H9 (cell line): Measurements from ENCODE around the gene RUNDC3A. TPM values are rescaled to one million over a fixed set of nuclear protein-coding genes. Genes with fewer than 3 reads are reported as not detected.

Experiments used
- DNase-seq: peaks from one replicate; pipeline ENCODE4 v3.0.0-alpha.2; 2017
- H2AFZ ChIP-seq: one replicate; pipeline ENCODE4 v1.6.1; 2013; ENCODE audit warnings: mild to moderate bottlenecking, low read length, control low read depth, moderate library complexity
- H2AK5ac ChIP-seq: 2 replicates; pipeline ENCODE4 v1.6.1; 2013; ENCODE audit warnings: low read length, control low read depth, mixed read lengths; ENCODE audit not compliant: insufficient read length
- H2BK120ac ChIP-seq: one replicate; pipeline ENCODE4 v1.6.1; 2013; ENCODE audit warnings: low read depth, mild to moderate bottlenecking, low read length, control low read depth, inconsistent platforms; ENCODE audit not compliant: poor library complexity, severe bottlenecking
- H2BK12ac ChIP-seq: 2 replicates; pipeline ENCODE4 v1.6.1; 2013; ENCODE audit warnings: low read length, control low read depth, mixed read lengths, low read depth; ENCODE audit not compliant: insufficient read length
- H2BK15ac ChIP-seq: 2 replicates; pipeline ENCODE4 v1.6.1; 2013; ENCODE audit warnings: low read depth, low read length, control low read depth
- H2BK20ac ChIP-seq: one replicate; pipeline ENCODE4 v1.6.1; 2013; ENCODE audit warnings: low read depth, mild to moderate bottlenecking, low read length, control low read depth, inconsistent platforms; ENCODE audit not compliant: poor library complexity, severe bottlenecking
- H2BK5ac ChIP-seq: 2 replicates; pipeline ENCODE4 v1.6.1; 2013; ENCODE audit warnings: low read length, control low read depth, mixed read lengths; ENCODE audit not compliant: insufficient read length
- H3K14ac ChIP-seq: 2 replicates; pipeline ENCODE4 v1.6.1; 2013; ENCODE audit warnings: low read length, control low read depth; ENCODE audit not compliant: insufficient read depth
- H3K18ac ChIP-seq: 2 replicates; pipeline ENCODE4 v1.6.1; 2013; ENCODE audit warnings: low read depth, mild to moderate bottlenecking, mixed read lengths, low read length, control low read depth; ENCODE audit not compliant: insufficient read length
- H3K23ac ChIP-seq: 2 replicates; pipeline ENCODE4 v1.6.1; 2013; ENCODE audit warnings: low read length, control low read depth, mixed read lengths, low read depth; ENCODE audit not compliant: insufficient read length
- H3K23me2 ChIP-seq: 2 replicates; pipeline ENCODE4 v1.6.1; 2013; ENCODE audit warnings: low read depth, mild to moderate bottlenecking, mixed read lengths, low read length, control low read depth; ENCODE audit not compliant: insufficient read length, poor library complexity, severe bottlenecking
- H3K27ac ChIP-seq: 2 replicates; pipeline ENCODE4 v1.5.1; 2013; ENCODE audit warnings: low read length, control low read depth, mixed read lengths, low read depth; ENCODE audit not compliant: insufficient read length
- H3K27me3 ChIP-seq: 2 replicates; pipeline ENCODE4 v1.6.1; 2013; ENCODE audit warnings: low read length, control low read depth, inconsistent platforms; ENCODE audit not compliant: insufficient read depth
- H3K4ac ChIP-seq: 2 replicates; pipeline ENCODE4 v1.6.1; 2013; ENCODE audit warnings: low read depth, mild to moderate bottlenecking, control low read depth, inconsistent platforms, low read length, moderate library complexity
- H3K4me1 ChIP-seq: 2 replicates; pipeline ENCODE4 v1.6.1; 2013; ENCODE audit warnings: low read length, control low read depth, inconsistent platforms; ENCODE audit not compliant: insufficient read depth
- H3K4me2 ChIP-seq: 2 replicates; pipeline ENCODE4 v1.6.1; 2013; ENCODE audit warnings: low read length, control low read depth, mixed read lengths; ENCODE audit not compliant: insufficient read length, insufficient read depth
- H3K56ac ChIP-seq: 2 replicates; pipeline ENCODE4 v1.6.1; 2013; ENCODE audit warnings: low read depth, mild to moderate bottlenecking, mixed read lengths, low read length, control low read depth; ENCODE audit not compliant: insufficient read length
- H3K79me1 ChIP-seq: 2 replicates; pipeline ENCODE4 v1.6.1; 2013; ENCODE audit warnings: low read depth, mild to moderate bottlenecking, moderate library complexity, low read length, control low read depth, inconsistent platforms; ENCODE audit not compliant: insufficient read depth, poor library complexity, severe bottlenecking
- H3K79me2 ChIP-seq: 2 replicates; pipeline ENCODE4 v1.6.1; 2013; ENCODE audit warnings: low read length, control low read depth, inconsistent platforms; ENCODE audit not compliant: insufficient read depth
- H3K9ac ChIP-seq: 2 replicates; pipeline ENCODE4 v1.6.1; 2013; ENCODE audit warnings: low read length, control low read depth, mixed read lengths; ENCODE audit not compliant: insufficient read length; ENCODE audit errors: extremely low read depth
- H3K9me3 ChIP-seq: one replicate; pipeline ENCODE4 v1.6.1; 2013; ENCODE audit warnings: low read depth, low read length, inconsistent platforms; ENCODE audit not compliant: control insufficient read depth
- H3T11ph ChIP-seq: one replicate; pipeline ENCODE4 v1.6.1; 2013; ENCODE audit warnings: mild to moderate bottlenecking, low read length, control low read depth, inconsistent platforms
- H4K20me1 ChIP-seq: one replicate; pipeline ENCODE4 v1.6.1; 2013; ENCODE audit not compliant: control insufficient read depth, insufficient read length, insufficient read depth
- H4K5ac ChIP-seq: 2 replicates; pipeline ENCODE4 v1.6.1; 2013; ENCODE audit warnings: low read depth, mild to moderate bottlenecking, mixed read lengths, low read length, control low read depth; ENCODE audit not compliant: insufficient read length
- H4K8ac ChIP-seq: replicated peaks from 2 replicates; pipeline ENCODE4 v1.6.1; 2013; ENCODE audit warnings: low read length, control low read depth, mixed read lengths, low read depth; ENCODE audit not compliant: insufficient read length
- H4K91ac ChIP-seq: 2 replicates; pipeline ENCODE4 v1.6.1; 2013; ENCODE audit warnings: low read depth, mild to moderate bottlenecking, moderate library complexity, mixed read lengths, low read length, control low read depth; ENCODE audit not compliant: insufficient read length
- H3K27ac Mint-ChIP-seq, 3 experiments: 2 replicates in 2 of 3; 3 replicates in 1 of 3; pipeline ENCODE4 v1.8.0; 2020 to 2021; ENCODE audit warnings: mixed read lengths in 3 of 3, mild to moderate bottlenecking in 1 of 3, moderate library complexity in 1 of 3
- H3K27me3 Mint-ChIP-seq: 2 replicates; pipeline ENCODE4 v1.8.0; 2021; ENCODE audit warnings: low read depth, mild to moderate bottlenecking, moderate library complexity, mixed read lengths
- H3K36me3 Mint-ChIP-seq, 3 experiments: 2 replicates in 2 of 3; 3 replicates in 1 of 3; pipeline ENCODE4 v1.8.0; 2020 to 2021; ENCODE audit warnings: low read depth in 3 of 3, mixed read lengths in 3 of 3; ENCODE audit not compliant: insufficient read depth in 1 of 3
- H3K4me1 Mint-ChIP-seq, 2 experiments: 2 replicates each; pipeline ENCODE4 v1.8.0; 2020; ENCODE audit warnings: mixed read lengths in 2 of 2
- H3K4me3 Mint-ChIP-seq, 2 experiments: 2 replicates in 1 of 2; 3 replicates in 1 of 2; pipeline ENCODE4 v1.8.0; 2020 to 2021; ENCODE audit warnings: mild to moderate bottlenecking in 2 of 2, mixed read lengths in 2 of 2, moderate library complexity in 1 of 2
- H3K9me3 Mint-ChIP-seq, 2 experiments: 2 replicates in 1 of 2; 3 replicates in 1 of 2; pipeline ENCODE4 v1.8.0; 2020; ENCODE audit warnings: mild to moderate bottlenecking in 2 of 2, mixed read lengths in 2 of 2, moderate library complexity in 1 of 2
- CTCF ChIP-seq: fragments of 200-600 bp; sonication (generic); conservative IDR thresholded peaks from 3 replicates; pipeline ENCODE4 v1.8.0; 2021; ENCODE audit warnings: antibody characterized with exemption, mild to moderate bottlenecking
- WGBS: extraction: QIAGEN DNeasy Blood & Tissue Kit; methylation state at CpG from one replicate; pipeline ENCODE4 v1.1.7; 2013; ENCODE audit warnings: missing lambda C conversion rate, low lambda C conversion rate, mixed read lengths; ENCODE audit not compliant: insufficient read length; ENCODE audit errors: extremely low coverage; 5-methylcytosine and 5-hydroxymethylcytosine counted together
- total RNA-seq: library from RNA; stranded (reverse); gene quantifications from 2 replicates; pipeline ENCODE4 v1.2.1, GENCODE V29; 2021

Gene RUNDC3A
- total RNA-seq, 1 experiment from 2014 or later = 3.8 TPM

DNA sequence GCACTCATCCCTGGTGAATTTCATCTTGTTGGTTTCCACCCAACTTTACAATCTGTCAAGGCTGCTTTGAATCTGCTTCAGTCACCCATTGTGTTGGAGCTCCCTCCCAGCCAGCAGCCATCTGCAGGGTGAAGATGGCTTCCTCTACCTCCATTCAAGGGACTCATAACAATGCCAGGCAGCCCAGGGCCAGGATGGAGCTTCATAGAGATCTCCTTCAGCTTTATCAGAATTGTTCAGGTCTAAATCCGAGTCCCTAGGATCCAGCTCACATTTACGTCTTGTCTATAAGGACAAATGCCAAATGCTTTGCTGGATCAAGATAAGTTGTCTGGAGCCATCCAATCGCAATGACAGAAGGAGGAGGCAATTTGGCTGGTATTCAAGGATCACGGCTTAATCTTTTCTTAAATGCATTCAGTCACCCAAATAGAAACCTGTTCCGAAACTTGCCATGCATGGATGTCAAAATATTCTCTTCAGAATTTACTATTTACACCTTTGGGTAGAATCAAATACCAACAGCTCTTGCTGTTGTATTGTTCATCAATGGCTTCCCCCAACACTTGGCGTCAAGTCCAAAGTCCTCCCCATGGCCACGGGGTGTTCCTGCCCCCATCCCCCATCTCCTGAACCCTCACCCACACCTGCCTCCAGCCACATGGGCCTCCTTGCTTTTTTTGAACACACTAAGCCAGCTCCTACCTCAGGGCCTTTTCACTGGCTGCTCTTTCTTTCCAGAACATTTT lies 59.0 kb downstream of the RUNDC3A start:
- WGBS = no CpG with 5 or more reads among the region's 7 CpGs
- Mint-ChIP-seq H3K36me3 (no peaks in the 10 kb centered on the region), H3K27ac (no peak overlapping the region; a peak in 1 of 7 replicates), H3K9me3 (no peaks in the 10 kb centered on the region; a peak in 1 of 5 replicates), H3K4me3 (no peak overlapping the region), H3K4me1 (peaks cover 10 to 17% of the 10 kb centered on the region in 2 experiments), H3K27me3 (peaks cover 37% of the 10 kb centered on the region)
- Histone ChIP-seq H2BK12ac (no peak overlapping the region), H3K79me1 (no peaks in the 10 kb centered on the region), H3T11ph (no peak overlapping the region), H3K9ac (no peak overlapping the region), H2AFZ (no peak overlapping the region), H2BK120ac (no peak overlapping the region), H4K5ac (no peak overlapping the region), H2AK5ac (no peak overlapping the region), H3K14ac (no peak overlapping the region), H3K27me3 (no peaks in the 10 kb centered on the region; the same call in 1 of the 2 replicates), H3K27ac (no peak overlapping the region), H3K23ac (no peak overlapping the region), H2BK15ac (no peak overlapping the region), H4K91ac (no peak overlapping the region), H3K4me2 (no peak overlapping the region), H2BK5ac (no peak overlapping the region), H3K9me3 (no peaks in the 10 kb centered on the region), H4K20me1 (no peaks in the 10 kb centered on the region), H3K79me2 (no peaks in the 10 kb centered on the region), H3K18ac (no peak overlapping the region), H3K4ac (no peak overlapping the region), H2BK20ac (no peak overlapping the region), H3K4me1 (peaks cover 2% of the 10 kb centered on the region; the same call in 1 of the 2 replicates), H4K8ac (no peak overlapping the region), H3K23me2 (peaks cover 8% of the 10 kb centered on the region), H3K56ac (no peak overlapping the region)
- no peak for DNase-seq
- no peak for TF ChIP-seq CTCF

Other genes with a start within 250 kb of the RUNDC3A start
- 128 TPM in 2 replicates for gene LSM12, start 241.9 kb upstream of the RUNDC3A start, total RNA-seq
- gene G6PC3, start 237.9 kb upstream of the RUNDC3A start, total RNA-seq = 105 and 109 TPM in 2 replicates
- gene HDAC5, start 185.0 kb upstream of the RUNDC3A start, total RNA-seq = 39.5 and 41.3 TPM in 2 replicates
- gene HROB, start 166.7 kb upstream of the RUNDC3A start, total RNA-seq = 23.3 and 24.1 TPM in 2 replicates
- gene ASB16, start 137.9 kb upstream of the RUNDC3A start, total RNA-seq = 0.31 and 0.90 TPM in 2 replicates
- gene TMUB2, start 121.6 kb upstream of the RUNDC3A start, total RNA-seq = 20.6 and 22.9 TPM in 2 replicates
- 125 and 134 TPM in 2 replicates for gene ATXN7L3, start 108.7 kb upstream of the RUNDC3A start, total RNA-seq
- 151 and 164 TPM in 2 replicates for gene UBTF, start 88.9 kb upstream of the RUNDC3A start, total RNA-seq
- gene SLC4A1, start 40.5 kb upstream of the RUNDC3A start, total RNA-seq = 0.13 TPM in 1 of 2 replicates, not detected in the other
- 227 and 235 TPM in 2 replicates for gene SLC25A39, start 16.2 kb downstream of the RUNDC3A start, total RNA-seq
- gene GRN, start 36.7 kb downstream of the RUNDC3A start, total RNA-seq = 127 and 130 TPM in 2 replicates
- 27.3 and 27.5 TPM in 2 replicates for gene FAM171A2, start 55.3 kb downstream of the RUNDC3A start, total RNA-seq
- gene ITGA2B, start 81.0 kb downstream of the RUNDC3A start, total RNA-seq = 8.3 and 10.1 TPM in 2 replicates
- 49.1 and 51.5 TPM in 2 replicates for gene GPATCH8, start 194.8 kb downstream of the RUNDC3A start, total RNA-seq
- gene FZD2, start 248.9 kb downstream of the RUNDC3A start, total RNA-seq = 17.4 and 18.2 TPM in 2 replicates